ENCODE measurements around the gene FBXW9.
A peak's percentile ranks its signal among the peaks of the same experiment; 100 is the strongest.
"Not testable (repeated sequence)": the region's sequence is repeated elsewhere in the genome, so short reads cannot be mapped to it uniquely, and the experiment has no call there.

FBXW9 gene

DNA sequence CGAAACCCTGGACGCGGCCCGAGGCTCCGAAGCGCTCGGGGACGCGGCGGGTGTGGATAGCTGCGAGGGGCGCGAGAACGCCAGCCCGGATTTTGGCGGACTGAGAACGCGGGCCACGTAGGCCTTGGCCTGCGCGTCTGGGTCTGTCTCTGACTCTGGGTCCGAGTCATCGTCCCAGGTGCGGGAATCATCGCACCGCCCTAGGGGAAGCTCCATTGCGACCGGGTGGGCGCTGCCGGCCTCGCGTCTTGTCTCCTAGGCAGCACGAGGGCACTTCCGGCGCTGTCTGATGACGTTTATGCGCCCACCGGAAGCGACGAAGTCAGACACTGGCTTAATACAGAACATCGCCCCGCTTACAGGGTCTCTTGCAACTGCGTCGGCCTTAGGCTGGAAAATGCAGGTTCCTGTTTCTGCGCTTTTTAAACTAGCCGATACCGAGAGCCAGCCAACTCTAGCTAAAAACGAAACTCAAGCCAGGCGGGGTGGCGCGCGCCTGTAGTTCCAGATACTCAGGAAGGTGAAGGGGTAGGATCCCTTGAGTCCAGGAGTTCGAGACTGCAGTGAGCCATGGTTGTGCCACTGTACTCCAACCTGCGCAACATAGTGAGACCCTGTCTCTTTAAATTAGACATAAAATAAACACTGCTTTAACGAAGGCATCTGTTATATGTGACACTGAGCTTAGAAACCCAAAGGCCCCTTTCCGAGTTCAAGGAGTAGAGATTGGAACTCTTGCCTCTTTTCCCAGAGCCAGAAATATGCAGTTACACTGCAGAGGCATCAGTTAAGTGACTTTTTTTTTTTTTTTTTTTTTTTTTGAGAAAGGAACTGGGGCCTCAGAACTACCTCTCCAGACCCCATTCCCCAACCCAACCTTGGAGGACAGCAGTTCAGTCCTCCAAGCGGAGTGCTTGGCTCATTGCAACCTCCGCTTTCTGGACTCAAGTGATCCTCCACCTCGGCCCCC, at the start of gene FBXW9:
FBXW9 (minus strand) TSS at position 266 of the 970 bp plus-strand sequence; CDS start at position 216, 50 bp downstream.
- DNase-seq: peak; percentile 98

DNA sequence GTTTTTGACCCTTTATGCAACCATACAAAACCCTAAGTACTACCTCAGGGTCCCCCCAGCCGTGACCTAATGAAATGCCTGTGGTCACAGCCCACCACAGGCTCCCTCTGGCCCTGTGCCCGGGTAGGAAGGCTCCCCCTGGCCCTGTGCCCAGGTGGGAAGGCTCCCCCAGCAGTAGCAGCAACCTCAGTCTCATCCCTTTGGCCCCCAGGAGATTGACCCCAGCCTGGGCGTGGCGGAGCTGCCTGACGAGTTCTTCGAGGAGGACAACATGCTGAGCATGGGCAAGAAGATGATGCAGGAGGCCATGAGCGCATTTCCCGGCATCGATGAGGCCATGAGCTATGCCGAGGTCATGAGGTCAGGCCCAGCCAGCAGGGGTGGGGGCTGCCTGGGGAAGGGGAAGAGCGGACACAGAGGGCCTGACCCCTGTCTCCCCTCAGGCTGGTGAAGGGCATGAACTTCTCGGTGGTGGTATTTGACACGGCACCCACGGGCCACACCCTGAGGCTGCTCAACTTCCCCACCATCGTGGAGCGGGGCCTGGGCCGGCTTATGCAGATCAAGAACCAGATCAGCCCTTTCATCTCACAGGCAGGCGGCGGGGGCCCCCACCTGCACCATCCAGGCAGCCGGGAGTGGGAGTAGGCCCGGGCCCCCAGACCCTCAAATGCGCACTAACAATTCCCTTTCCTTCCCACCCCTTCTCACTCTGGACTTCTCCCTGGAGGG, 48.9 kb upstream of the FBXW9 start:
- DNase-seq: no peak

DNA sequence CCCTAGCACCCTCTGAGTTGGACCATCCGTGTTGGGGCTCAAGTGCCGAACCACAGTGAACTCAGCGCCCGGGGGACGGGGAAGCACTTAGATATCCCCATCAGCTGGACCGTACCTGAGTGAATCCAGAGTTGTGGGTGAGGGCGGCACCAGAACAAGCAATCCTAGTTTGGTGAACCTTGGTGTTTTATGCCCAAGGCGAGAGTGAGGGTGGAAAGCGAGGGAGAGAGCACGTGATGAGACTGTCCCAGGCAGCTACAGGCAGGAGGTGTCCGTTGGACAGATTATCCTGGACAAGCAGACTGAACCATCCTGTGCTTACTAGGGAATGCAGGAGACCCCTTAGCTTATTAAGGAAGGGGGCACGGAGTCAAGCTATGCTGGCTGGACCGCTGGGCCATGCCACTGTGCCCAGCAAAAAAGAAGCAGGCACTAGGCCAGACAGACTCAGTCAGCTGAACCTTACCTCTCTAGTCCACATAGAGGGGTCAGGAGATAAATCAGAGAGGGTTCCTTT, 41.5 kb upstream of the FBXW9 start:
- DNase-seq: no peak

GRCh38 chr19:12736995-12737834, 40.8 kb upstream of the FBXW9 start, which contains the start of gene GET3:
Gene GET3 (plus strand): TSS chr19:12737497. CDS start chr19:12737506, 9 bp downstream.
- DNase-seq: peak; percentile 70

GRCh38 chr19:12733369-12734214, 37.2 kb upstream of the FBXW9 start:
- peak; percentile 43 for DNase-seq

- no peak for DNase-seq
These were observed 34.9 kb upstream of the FBXW9 start for GRCh38 chr19:12731337-12731736.

DNA sequence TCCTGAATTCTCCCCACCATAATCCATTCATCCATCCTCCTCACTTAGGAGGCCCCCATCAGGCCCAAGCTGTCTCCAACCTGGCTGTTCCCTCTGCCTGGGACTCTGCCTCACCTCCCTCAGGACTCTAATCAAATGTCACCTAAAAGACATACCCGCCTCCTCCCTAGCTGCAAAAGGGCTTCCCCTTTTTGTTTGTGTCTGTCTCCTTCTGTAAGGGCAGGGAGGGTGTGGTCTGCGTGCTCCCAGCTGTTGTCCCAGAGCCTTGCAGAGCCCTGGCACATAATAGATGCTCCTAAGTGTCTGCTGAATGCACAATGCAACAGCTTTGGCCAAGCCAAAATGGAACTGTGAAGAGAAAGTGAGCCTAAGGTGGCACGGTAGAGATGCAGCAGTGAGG, 33.6 kb upstream of the FBXW9 start:
- no peak for DNase-seq

GRCh38 chr19:12727745-12728433, 31.5 kb upstream of the FBXW9 start:
- no peak for DNase-seq

- no peak for DNase-seq
These were observed 30.5 kb upstream of the FBXW9 start for GRCh38 chr19:12726988-12727316.

DNA sequence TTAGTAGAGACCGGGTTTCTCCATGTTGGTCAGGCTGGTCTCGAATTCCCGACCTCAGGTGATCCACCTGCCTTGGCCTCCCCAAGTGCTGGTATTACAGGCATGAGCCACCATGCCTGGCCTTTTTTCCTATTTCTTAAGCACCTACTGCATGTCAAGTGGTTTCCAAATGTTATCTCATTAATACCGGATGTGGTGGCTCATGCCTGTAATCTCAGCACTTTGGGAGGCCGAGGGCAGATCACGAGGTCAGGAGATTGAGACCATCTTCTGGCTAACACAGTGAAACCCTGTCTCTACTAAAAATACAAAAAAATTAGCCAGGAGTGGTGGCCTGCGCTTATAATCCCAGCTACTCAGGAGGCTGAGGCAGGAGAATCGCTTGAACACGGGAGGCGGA, 29.2 kb upstream of the FBXW9 start:
- not testable (repeated sequence) for DNase-seq

- DNase-seq: peak; percentile 71
These were observed 27.4 kb upstream of the FBXW9 start, which contains the start of gene TNPO2 for GRCh38 chr19:12723641-12724426. Gene TNPO2 (minus strand): TSS chr19:12723932. CDS start chr19:12720977, 2,955 bp downstream.

DNA sequence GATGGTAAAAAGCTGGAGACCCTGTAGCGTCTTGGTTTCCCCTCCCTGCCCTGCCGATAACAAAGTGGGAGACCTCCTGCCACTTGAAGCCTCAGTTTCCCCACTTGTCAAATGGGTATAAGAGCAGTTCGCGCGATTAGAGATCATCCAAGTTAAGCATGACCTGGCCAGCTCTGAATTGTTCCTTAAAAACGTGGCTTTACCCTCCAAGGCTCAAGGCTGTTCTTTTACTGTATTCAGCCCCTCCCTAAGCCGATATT, 26.9 kb upstream of the FBXW9 start:
- no peak for DNase-seq

GRCh38 chr19:12722566-12723380, 26.3 kb upstream of the FBXW9 start:
- peak; percentile 83 for DNase-seq

DNA sequence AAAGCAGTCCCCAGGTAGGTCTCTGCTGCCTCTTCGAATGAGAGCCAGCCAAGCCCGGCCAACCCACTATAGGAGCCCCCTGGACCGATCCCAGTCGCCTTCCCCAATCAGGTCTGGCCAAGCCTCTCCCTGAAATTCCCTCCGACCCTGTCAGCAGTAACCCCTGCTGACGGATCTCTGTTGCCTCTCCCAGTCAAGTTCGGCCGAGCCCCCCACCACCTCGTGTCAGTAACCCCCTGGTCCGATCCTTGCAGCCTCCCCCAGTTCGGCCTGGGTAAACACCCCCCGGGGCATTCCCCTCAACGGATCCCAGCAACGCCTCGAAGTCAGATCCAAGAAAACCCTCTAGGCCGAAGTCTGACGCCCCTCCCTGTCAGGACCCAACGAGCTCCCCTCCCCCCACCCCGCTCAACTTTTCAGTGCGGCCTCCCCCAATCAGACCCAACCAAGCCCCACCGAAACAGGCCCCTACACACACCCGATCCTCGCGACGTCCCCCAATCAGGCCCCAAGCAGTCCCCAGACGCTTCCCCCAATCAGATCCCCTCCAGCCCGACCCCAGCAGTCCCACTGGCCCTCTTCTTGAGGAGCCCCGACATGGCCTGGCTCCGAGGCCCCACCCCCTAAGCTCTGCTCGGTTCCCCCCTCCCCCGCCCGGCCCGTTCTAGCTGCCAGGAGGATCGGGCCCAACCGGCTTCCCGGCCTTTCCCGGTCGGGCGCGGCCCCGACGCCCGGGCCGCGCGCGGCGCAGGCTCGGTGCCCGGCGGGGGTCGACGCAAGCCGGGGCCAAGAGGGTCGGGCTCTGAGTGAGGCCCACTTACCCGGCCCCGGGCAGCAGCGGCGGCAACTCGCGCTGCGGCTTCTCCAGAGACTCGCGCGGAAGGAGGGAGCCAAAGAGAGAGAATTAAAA, 25.5 kb upstream of the FBXW9 start:
- peak; percentile 51 for DNase-seq

DNA sequence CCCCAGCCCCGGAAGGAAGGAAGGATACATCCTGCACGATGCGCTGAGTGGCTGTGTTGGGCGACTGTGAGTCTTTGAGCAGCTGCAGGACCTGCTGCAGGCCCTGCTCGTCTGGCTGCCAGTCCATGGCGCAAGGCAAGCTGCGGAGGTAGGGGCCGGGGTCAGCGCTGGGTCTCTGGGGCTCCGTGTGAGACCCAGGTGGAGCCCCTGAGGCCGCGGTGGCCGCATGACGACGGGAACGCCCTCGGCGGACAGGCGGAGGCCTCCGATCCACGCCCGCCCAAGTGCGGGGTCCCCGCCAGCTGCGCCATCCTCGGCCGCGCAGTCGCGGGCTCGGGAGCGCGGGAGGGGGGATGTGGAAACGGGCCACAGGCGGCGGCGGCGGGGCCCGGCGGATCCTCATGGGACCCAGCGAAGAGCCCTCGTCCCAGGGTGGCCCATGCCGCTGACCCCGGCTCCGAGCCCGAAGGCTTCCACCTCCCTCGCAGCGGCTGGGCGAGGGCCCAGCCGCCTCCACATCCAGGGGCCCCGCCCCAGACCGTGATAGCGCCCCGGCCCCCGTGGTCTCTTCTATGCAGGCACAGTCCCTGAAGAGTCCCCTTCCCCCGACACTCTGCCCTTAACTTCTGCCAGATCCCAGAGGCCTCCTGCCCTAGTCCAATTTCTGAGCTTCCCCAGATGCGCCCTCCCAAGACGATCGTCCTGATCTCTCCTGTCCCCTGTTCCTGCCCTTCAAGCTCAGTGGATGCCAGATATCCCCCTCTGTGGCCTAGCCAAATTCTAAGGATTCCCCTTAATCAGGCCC, 24.6 kb upstream of the FBXW9 start:
- no peak for DNase-seq

DNA sequence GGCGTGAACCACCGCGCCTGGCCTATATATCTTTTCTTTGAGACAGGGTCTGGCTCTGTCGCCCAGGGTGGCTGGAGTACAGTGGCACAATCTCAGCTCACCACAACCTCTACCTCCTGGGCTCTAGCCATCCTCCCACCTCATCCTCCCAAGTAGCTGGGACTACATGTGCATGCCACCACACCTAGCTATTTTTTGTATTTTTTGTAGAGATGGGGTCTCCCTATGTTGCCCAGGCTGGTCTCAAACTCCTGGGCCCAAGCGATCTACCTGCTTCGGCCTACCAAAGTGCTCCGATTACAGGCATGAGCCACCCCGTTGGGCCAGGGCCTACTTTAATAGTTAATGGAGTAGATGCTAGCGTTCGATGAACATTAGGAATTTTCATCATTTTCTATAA, 23.9 kb upstream of the FBXW9 start:
- no peak for DNase-seq

DNA sequence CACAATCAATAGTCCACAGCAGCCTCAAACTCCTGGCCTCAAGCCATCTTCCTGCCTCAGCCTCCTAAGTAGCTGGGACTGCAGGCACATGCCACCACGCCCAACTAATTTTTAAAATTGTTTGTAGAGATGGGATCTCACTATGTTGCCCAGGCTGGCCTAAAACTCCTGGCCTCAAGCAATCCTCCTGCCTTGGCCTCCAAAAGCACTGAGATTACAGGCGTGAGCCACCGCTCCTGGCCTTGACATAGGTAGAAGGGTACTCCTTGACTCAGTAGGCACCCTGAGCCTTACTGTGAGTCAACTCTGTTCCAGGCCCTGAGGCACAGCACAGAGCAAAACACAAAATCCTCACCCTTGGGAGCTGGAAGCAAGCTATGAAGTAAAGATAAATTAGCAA, 19.5 kb upstream of the FBXW9 start:
- DNase-seq: no peak

- DNase-seq: no peak
These were observed 18.7 kb upstream of the FBXW9 start for GRCh38 chr19:12715102-12715501.

All from stimulated activated CD4-positive, alpha-beta T cell treated with anti-CD3 and anti-CD28 coated beads, Interleukin-12 subunit alpha, Interleukin-12 subunit beta, amount 100 ng/mL, for 4 hours (primary cell).